Immature natural killer cell (primary cell): Measurements from ENCODE around the gene LRRC56. TPM values are rescaled to one million over a fixed set of nuclear protein-coding genes. Genes with fewer than 3 reads are reported as not detected.
"Not testable (repeated sequence)": the region's sequence is repeated elsewhere in the genome, so short reads cannot be mapped to it uniquely, and the experiment has no call there.

ENCODE experiments used
- DNase-seq, 3 donors: peaks; one replicate each; pipeline ENCODE4 v3.0.0; 2022; ENCODE audit warnings: mixed read lengths in 1 of 3
- H3K27ac Mint-ChIP-seq, 6 donors: one replicate each; pipeline ENCODE4 v1.8.0; 2020; ENCODE audit warnings: mixed read lengths in 6 of 6, mild to moderate bottlenecking in 5 of 6, inconsistent platforms in 4 of 6, moderate library complexity in 3 of 6
- H3K27me3 Mint-ChIP-seq, 3 donors: one replicate each; pipeline ENCODE4 v1.8.0; 2020 to 2021; ENCODE audit warnings: low read depth in 3 of 3, mild to moderate bottlenecking in 3 of 3, mixed read lengths in 3 of 3, moderate library complexity in 3 of 3, inconsistent platforms in 1 of 3
- H3K36me3 Mint-ChIP-seq, 3 donors: one replicate each; pipeline ENCODE4 v1.8.0; 2020; ENCODE audit warnings: mixed read lengths in 3 of 3, inconsistent platforms in 2 of 3, mild to moderate bottlenecking in 2 of 3
- H3K4me1 Mint-ChIP-seq, 2 donors: one replicate each; pipeline ENCODE4 v1.8.0; 2020; ENCODE audit warnings: inconsistent platforms in 2 of 2, mild to moderate bottlenecking in 2 of 2, mixed read lengths in 2 of 2, moderate library complexity in 1 of 2
- H3K4me3 Mint-ChIP-seq, 5 donors: one replicate each; pipeline ENCODE4 v1.8.0; 2020; ENCODE audit warnings: mild to moderate bottlenecking in 5 of 5, mixed read lengths in 5 of 5, inconsistent platforms in 3 of 5, moderate library complexity in 3 of 5
- H3K9me3 Mint-ChIP-seq, 6 donors: one replicate each; pipeline ENCODE4 v1.8.0; 2020; ENCODE audit warnings: mild to moderate bottlenecking in 6 of 6, mixed read lengths in 6 of 6, inconsistent platforms in 4 of 6, moderate library complexity in 3 of 6
- polyA plus RNA-seq, 3 donors: library from polyadenylated mRNA; unstranded; fragments of 300-500 nt; fragmentation: Illumina TruSeq; gene quantifications; one replicate each; pipeline ENCODE4 v1.2.3, GENCODE V29; 2021

Gene LRRC56
- polyA plus RNA-seq, 3 donors from 2014 or later = 0.27 to 0.89 TPM; not detected in 1

DNA sequence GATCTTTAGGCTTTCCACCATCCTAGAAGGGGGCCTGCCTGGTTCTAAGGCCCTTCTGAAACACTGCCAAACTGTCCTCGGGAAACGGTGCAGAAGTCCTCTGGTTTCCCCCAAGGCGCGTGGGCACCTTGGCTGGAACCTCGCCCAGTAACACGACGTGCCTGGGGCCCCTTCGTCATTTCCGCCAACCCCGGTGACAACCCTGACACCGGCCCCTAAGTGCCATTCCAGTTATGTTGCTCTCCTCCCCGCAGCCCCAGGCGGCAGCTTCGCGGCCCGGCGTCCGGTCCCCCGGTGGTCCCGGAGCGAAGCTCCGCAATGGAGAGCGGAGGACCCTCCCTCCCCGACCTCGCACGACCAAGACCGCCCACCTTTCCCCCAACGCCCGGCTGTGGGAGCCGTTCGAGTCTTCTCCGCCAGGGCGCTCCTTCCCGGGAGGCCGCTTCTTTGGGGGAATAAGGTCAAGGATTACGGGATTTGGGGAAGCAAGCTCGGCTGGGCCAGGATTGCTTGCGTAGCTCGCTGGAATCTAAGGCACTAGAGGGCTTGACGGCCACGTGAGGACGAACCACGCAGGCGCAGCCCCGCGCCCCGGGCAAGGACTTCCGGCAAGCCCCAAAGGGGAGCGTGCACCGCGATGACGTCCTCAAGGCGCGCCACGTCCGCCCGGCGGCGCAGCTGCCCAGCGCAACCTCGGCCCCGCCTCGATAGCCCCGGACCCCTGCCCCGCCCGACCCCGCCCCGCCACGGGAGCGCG lies 30.9 kb upstream of the LRRC56 start:
- Mint-ChIP-seq H3K27me3 (peaks cover 6 to 11% (median 8%) of the 10 kb centered on the region in 3 donors), H3K36me3 (peaks cover 0 to 4% (median 3%) of the 10 kb centered on the region in 3 donors), H3K4me3 (peak overlapping the region; percentile 94 to 99 (median 97)), H3K9me3 (no peaks in the 10 kb centered on the region), H3K27ac (peak overlapping the region; percentile 99 to 100 (median 99)), H3K4me1 (peaks cover 19 to 23% of the 10 kb centered on the region in 2 donors)
- DNase-seq = peak; percentile 97 to 98 (median 98)

DNA sequence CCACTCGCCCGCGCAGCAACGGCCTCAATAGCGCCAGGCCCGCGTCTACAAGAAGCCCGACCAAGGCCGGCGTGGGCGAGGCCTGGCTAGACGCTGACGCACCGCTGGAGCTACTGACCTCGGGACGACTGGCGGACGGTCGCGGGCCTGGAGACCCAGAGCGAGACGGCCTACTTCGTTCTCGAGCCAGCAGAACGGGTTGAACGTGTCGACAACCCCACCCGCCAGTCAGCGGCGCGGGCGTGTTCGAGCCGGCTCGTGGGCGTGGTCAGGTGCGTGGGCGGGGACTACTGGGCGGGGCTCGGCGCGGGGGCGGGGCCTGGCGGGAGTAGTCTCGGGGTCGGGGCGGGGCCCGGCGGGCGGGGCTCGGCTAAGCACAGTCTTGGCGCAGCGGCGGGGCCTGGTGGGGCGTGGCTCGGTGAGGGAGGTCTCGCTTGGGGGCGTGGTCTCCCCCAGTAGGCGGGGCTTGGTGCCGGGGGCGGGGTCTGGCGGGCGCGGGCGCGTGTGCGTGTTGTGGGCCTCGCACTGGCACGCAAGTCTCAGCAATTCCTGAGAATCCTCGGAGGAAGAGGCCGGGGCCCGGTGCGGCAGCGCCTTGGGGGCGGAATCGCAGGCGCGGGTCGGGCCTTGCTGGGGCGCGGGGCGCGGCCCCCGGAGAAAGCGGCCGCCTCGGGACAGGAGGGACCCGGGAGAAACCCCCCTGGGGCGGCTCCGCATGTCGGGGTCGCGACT lies 30.2 kb upstream of the LRRC56 start, which contains the start of gene RNH1:
Gene RNH1 (minus strand): TSS at position 248 of the 732 bp plus-strand sequence. CDS start 5,080 bp downstream, outside the sequence.
- peak within 1 kb of the TSS; percentile 94 to 99 (median 97) for H3K4me3 Mint-ChIP-seq
- H3K9me3 Mint-ChIP-seq = no peaks in the 10 kb centered on the region

DNA sequence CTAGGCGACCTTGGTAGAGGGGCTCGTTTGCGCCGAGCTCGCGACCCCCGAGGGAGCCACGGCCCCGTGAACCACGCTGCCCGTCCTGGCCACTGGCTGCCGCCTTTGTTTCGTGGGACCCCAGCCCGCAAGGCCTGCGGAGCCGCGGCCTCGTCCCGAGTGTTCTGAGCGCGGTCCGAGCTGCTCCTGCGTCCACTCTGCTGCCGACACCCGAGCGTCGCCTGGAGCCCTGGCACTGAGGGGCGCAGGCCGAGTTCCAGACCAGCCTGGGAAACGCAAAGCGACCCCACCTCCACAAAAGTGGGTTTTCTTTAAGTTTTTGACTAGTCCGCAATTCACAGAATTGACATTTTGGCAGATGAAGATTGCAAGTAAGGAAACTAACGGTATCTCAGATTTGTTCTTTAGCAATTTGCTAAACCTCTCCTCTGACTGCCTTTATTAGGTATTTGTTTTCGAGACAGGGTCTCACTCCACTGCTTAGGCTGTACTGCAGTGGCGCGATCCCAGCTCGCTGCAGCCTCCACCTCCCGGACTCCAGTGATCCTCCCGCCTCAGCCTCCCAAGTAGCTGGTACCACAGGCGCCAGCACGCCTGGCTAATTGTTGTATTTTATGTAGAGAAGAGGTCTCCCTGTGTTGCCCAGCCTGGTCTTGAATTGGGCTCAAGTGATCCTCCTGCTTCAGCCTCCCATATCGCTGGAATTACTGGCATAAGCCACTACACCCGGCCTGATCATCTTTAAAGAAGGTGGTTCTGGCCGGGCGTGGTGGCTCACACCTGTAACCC lies 29.4 kb upstream of the LRRC56 start:
- Mint-ChIP-seq H3K36me3 (peaks cover 0 to 4% (median 3%) of the 10 kb centered on the region in 3 donors), H3K27ac (peak overlapping the region in 4 of 6 donors; percentile 42 to 79 (median 54)), H3K4me1 (peaks cover 19 to 23% of the 10 kb centered on the region in 2 donors), H3K27me3 (peaks cover 6 to 12% (median 8%) of the 10 kb centered on the region in 3 donors), H3K4me3 (peak overlapping the region; percentile 61 to 73 (median 71)), H3K9me3 (no peaks in the 10 kb centered on the region)
- DNase-seq = no peak

More for the DNA sequence above, 30.2 kb upstream of the LRRC56 start, which contains the start of gene RNH1:
- H3K27me3 Mint-ChIP-seq = peaks cover 6 to 11% (median 8%) of the 10 kb centered on the region in 3 donors
- peak within 1 kb of the TSS; percentile 99 to 100 (median 99) for H3K27ac Mint-ChIP-seq
- peaks cover 19 to 23% of the 10 kb centered on the region in 2 donors for H3K4me1 Mint-ChIP-seq
- H3K36me3 Mint-ChIP-seq = peaks cover 0 to 4% (median 3%) of the 10 kb centered on the region in 3 donors
- peak; percentile 95 to 97 (median 97) for DNase-seq

DNA sequence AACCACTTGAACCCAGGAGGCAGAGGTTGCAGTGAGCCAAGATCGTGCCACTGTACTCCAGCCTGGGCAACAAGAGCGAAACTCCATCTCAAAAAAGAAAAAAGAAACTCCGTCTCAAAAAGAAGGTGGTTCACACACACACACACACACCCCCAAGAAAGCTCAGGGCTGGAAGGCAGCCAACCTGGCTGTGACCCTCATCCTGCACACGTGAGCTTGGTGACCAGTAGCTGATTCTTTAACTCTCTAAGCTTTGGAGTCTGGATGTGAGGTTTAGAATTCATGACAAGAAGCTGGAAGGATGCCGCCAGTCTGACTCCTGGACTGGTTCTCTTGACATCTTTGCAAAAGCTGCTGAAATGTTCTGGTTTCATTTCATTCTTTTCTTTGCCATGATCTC lies 28.4 kb upstream of the LRRC56 start:
- H3K27me3 Mint-ChIP-seq = peaks cover 5 to 12% (median 8%) of the 10 kb centered on the region in 3 donors
- H3K36me3 Mint-ChIP-seq = peaks cover 0 to 4% (median 3%) of the 10 kb centered on the region in 3 donors
- peak overlapping the region in 3 of 5 donors; percentile 7 to 25 (median 12) for H3K4me3 Mint-ChIP-seq
- peaks cover 19 to 22% of the 10 kb centered on the region in 2 donors for H3K4me1 Mint-ChIP-seq
- no peak for DNase-seq
- H3K27ac Mint-ChIP-seq = no peak overlapping the region
- no peaks in the 10 kb centered on the region for H3K9me3 Mint-ChIP-seq

DNA sequence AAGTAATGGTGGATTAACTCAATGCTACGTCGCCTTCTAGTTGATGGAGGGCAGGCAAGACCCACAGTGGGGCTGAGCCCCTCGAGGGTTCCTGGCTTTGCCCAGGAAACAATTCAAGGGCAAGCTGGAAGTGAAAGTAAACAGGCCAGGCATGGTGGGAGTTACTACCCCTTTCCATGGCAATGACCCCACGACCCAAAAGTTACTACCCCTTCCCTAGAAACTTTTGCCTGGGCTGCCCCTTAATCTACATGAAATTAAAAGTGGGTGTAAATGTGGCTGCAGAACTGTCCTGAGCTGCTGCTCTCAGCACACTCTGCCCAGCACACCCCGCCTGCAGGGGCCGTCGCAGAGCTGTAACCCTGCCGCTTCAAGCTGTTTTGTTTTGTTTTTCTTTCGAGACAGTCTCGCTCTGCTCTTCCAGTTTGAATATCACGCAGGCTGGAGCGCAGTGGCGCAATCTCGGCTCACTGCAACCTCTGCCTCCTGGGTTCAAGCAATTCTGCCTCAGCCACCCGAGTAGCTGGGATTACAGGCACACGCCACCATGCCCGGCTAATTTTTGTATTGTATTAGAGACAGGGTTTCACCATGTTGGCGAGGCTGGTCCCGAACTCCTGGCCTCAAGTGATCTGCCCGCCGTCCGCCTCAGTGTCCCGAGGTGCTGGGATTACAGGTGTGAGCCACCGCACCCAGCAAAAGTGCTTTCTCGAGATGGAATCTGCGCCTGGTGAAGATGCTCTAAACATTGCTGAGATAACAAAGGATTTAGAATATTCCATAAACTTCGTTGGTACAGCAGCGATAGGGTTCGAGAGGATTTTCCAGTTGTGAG lies 24.3 kb upstream of the LRRC56 start:
- peaks cover 0 to 4% (median 3%) of the 10 kb centered on the region in 3 donors for H3K36me3 Mint-ChIP-seq
- no peak for DNase-seq
- H3K4me1 Mint-ChIP-seq = peaks cover 0 to 5% of the 10 kb centered on the region in 2 donors
- no peaks in the 10 kb centered on the region for H3K9me3 Mint-ChIP-seq
- H3K27me3 Mint-ChIP-seq = peaks cover 0 to 4% (median 0%) of the 10 kb centered on the region in 3 donors
- H3K4me3 Mint-ChIP-seq = no peak overlapping the region
- peak overlapping the region in 1 of 6 donors; percentile 62 for H3K27ac Mint-ChIP-seq

DNA sequence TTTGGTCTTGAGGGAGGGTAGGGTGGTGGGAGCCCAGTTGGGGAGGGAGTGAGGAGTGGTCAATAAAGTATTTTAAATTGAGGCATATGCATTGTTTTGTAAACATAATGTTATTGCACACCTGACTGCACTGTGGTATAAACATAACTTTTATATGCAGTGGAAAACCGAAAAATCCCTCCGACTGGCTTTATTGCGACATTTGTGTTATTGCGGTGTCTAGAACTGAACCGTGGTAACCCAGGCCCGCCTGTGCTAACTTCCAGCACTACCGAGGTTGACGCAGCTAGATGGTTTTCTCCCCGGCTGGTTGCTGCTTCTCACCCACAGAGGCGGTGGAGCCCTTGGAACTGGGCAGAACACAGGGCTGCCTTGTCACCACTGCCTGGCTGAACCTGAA lies 22.7 kb upstream of the LRRC56 start:
- no peak for DNase-seq
- H3K4me1 Mint-ChIP-seq = peaks cover 5 to 6% of the 10 kb centered on the region in 2 donors
- peaks cover 0 to 4% (median 3%) of the 10 kb centered on the region in 3 donors for H3K36me3 Mint-ChIP-seq
- peaks cover 2 to 6% (median 4%) of the 10 kb centered on the region in 3 donors for H3K27me3 Mint-ChIP-seq
- no peaks in the 10 kb centered on the region for H3K9me3 Mint-ChIP-seq
- H3K27ac Mint-ChIP-seq = no peak overlapping the region
- no peak overlapping the region for H3K4me3 Mint-ChIP-seq

DNA sequence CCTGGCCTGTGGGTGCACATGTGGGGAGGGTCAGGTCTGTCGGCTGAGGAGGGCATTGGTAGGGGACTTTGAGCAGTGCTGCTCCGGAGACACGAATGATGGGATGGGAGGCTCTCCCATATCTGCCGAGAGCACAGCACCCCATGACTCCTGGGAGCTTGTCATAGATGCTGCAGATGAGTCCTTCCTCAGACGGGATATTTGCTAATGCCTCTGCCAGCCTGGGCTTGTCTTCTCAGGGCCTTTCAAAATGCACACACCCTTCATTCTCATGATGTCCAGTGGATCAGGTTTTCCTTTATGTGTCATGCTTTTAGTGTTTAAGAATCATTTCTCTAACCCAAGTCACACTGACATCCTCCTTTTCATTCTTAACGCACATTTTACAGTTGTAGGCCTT lies 22.2 kb upstream of the LRRC56 start:
- no peak for DNase-seq
- Mint-ChIP-seq H3K4me3 (no peak overlapping the region), H3K27me3 (peaks cover 2 to 6% (median 4%) of the 10 kb centered on the region in 3 donors), H3K27ac (no peak overlapping the region), H3K36me3 (no peaks in the 10 kb centered on the region), H3K4me1 (peaks cover 5 to 6% of the 10 kb centered on the region in 2 donors), H3K9me3 (no peaks in the 10 kb centered on the region)

DNA sequence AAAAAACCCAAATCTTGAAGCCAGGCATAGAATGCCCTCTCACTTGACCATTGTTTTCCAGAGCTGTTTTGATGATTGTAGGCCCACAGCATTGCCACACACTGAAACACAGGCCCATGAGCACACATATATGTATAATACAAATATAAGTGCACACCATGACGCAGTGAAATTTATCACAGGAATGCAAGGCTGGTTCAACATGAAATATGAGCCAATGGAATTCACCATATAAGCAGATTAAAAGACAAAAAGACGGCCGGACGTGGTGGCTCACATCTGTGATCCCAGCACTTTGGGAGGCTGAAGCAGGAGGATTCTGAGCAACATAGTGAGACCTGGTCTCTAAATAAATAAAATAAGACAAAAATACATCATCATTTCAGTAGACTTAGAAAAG lies 20.9 kb upstream of the LRRC56 start:
- no peaks in the 10 kb centered on the region for H3K9me3 Mint-ChIP-seq
- DNase-seq = no peak
- no peaks in the 10 kb centered on the region for H3K36me3 Mint-ChIP-seq
- peak overlapping the region in 2 of 6 donors; percentile 46 to 68 for H3K27ac Mint-ChIP-seq
- H3K27me3 Mint-ChIP-seq = peaks cover 4 to 6% (median 6%) of the 10 kb centered on the region in 3 donors
- H3K4me3 Mint-ChIP-seq = no peak overlapping the region
- H3K4me1 Mint-ChIP-seq = peaks cover 5 to 6% of the 10 kb centered on the region in 2 donors

DNA sequence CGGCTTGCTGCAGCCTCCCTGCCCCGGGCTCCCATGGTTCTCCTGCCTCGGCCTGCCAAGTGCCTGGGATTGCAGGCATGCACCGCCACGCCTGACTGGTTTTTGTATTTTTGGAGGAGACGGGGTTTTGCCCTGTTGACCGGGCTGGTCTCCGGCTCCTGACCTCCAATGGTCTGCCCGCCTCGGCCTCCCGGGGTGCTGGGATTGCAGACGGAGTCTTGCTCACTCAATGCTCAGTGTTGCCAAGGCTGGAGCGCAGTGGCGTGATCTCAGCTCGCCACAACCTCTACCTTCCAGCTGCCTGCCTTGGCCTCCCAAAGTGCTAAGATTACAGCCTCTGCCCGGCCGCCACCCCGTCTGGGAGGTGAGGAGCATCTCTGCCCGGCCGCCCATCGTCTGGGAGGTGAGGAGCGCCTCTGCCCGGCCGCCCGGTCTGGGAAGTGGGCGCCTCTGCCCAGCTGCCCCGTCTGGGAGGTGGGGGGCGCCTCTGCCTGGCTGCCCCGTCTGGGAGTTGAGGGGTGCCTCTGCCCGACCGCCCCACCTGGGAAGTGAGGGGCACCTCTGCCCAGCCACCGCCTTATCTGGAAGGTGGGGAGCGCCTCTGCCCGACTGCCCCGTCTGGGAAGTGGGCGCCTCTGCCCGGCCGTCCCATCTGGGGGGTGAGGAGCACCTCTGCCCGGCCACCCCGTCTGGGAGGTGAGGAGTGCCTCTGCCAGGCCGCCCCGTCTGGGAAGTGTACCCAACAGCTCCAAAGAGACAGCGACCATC lies 20.2 kb upstream of the LRRC56 start:
- H3K4me3 Mint-ChIP-seq = peak overlapping the region in 1 of 5 donors; percentile 30
- H3K9me3 Mint-ChIP-seq, H3K36me3 Mint-ChIP-seq, H3K4me1 Mint-ChIP-seq, DNase-seq, H3K27me3 Mint-ChIP-seq: not testable (repeated sequence)
- H3K27ac Mint-ChIP-seq = peak overlapping the region in 1 of 6 donors; percentile 46

DNA sequence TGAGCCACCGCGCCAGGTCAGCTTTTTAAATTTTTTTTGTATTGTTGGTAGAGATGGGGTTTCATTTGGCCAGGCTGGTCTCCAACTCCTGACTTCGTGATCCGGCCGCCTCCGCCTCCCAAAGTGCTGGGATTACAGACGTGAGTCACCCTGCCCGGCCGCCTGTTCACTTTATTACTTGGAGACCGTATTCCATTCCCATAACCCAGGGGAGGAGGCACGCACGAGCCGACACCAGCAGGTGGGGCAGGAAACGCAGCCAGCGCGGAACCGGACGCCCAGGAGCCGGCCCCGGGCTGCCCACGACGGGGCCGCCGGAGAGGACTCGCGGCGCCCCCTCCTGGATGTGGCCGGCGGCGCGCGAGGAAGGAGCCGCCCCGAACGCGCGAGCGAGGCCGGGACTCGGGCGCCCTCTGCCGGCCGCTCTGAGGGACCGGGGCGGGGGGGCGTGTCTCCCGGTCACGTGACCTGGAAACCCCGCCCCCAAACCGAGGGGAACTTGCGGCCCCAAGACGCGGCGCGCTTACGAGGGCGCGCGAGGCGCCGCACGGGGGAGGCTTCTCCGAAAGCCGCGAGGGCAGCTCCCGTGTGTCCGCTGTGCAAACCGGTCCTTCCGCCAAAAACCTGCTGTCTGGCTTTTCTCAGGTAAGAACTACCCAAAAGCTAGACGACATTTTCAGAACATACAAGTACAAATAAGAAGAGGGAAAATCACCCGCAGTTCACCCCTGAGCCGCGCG lies 18.7 kb upstream of the LRRC56 start:
- Mint-ChIP-seq H3K4me1 (peaks cover 5 to 6% of the 10 kb centered on the region in 2 donors), H3K36me3 (no peaks in the 10 kb centered on the region), H3K4me3 (peak overlapping the region; percentile 81 to 90 (median 83)), H3K9me3 (no peaks in the 10 kb centered on the region), H3K27me3 (peaks cover 4 to 6% (median 4%) of the 10 kb centered on the region in 3 donors), H3K27ac (peak overlapping the region; percentile 59 to 89 (median 78))
- peak; percentile 80 to 91 (median 88) for DNase-seq

DNA sequence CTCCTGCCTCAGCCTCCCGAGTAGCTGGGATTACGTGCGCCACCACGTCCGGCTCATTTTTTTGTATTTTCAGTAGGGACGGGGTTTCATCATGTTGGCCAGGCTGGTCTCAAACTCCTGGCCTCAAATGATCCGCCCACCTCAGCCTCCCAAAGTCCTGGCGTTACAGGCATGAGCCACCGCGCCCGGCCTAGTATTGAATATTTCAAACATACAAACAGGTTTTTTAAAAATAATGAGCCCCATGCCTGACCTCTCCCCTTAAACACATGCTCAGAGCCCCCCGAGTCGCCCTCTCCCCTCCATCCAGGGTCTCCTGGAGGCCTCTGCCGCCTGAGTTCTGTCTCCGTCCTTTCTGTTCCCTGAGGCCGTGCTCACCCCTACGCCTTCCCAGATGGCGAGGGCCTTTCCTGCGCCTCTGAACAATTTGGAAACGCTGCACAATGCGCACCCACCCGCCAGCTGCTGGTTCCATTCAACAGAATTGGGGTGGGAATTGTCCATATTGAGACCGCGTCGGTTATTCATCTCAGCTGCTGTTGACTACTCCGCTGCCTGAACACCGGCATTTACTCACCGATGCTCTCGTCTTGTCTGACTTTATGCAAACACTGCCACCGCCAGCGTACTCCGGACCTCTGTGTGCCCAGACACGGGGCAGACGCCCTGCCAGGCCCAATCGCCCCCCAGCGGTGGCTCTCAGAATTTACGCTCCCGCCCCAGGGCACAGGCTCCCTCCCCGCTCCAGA lies 16.7 kb upstream of the LRRC56 start:
- Mint-ChIP-seq H3K36me3 (no peaks in the 10 kb centered on the region), H3K27ac (no peak overlapping the region), H3K4me1 (peaks cover 5 to 6% of the 10 kb centered on the region in 2 donors), H3K4me3 (no peak overlapping the region), H3K9me3 (no peaks in the 10 kb centered on the region), H3K27me3 (peaks cover 4 to 11% (median 4%) of the 10 kb centered on the region in 3 donors)
- no peak for DNase-seq
